HL-60 (cell line): Measurements from ENCODE around the gene AVEN.

Experiments
- SPI1 ChIP-seq: IDR thresholded peaks from 2 replicates; pipeline ENCODE4 v1.6.1; 2012; ENCODE audit warnings: low read depth, mild to moderate bottlenecking, borderline replicate concordance
- TF ChIP-seq, protein P1 (sequence below): IDR thresholded peaks from one replicate; pipeline ENCODE4 v1.5.1; 2011; ENCODE audit warnings: low read length, control low read depth, inconsistent platforms; ENCODE audit not compliant: insufficient read depth
- TF ChIP-seq, protein P2 (sequence below): IDR thresholded peaks from 2 replicates; pipeline ENCODE4 v1.6.1; 2012; ENCODE audit warnings: low read depth; ENCODE audit not compliant: insufficient replicate concordance

DNA sequence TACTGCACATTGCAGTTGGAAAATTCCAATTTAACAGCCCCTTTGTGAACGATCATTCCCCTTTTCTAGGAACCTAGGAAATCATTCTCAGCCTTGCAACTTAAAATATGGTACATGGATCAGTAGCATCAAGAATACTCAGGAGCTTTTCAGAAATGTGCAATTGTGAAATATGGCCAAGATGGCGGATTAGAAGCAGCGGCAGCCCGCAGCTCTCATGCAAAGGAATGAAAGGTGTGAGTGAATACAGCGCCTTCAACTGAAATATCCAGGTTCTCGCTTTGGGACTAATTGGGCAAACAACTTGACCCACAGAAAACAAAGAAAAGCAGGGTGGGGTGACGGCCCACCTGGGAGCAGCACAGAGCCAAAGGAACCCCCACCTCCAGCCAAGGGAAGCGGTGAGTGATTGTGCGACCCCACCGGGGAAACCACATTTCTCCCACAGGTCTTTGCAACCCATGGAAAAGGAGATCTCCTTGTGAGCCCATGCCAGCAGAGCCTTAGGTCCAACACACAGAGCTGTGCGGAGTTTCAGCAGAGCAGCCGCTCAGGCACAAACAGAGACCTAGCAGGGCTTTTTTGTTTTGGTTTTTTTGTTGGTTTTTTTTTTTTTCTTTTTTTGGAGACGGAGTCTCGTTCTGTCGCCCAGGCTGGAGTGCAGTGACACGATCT is 7.6 kb upstream of the AVEN start:
- no peak for TF ChIP-seq SPI1
- TF ChIP-seq, protein P1, sequence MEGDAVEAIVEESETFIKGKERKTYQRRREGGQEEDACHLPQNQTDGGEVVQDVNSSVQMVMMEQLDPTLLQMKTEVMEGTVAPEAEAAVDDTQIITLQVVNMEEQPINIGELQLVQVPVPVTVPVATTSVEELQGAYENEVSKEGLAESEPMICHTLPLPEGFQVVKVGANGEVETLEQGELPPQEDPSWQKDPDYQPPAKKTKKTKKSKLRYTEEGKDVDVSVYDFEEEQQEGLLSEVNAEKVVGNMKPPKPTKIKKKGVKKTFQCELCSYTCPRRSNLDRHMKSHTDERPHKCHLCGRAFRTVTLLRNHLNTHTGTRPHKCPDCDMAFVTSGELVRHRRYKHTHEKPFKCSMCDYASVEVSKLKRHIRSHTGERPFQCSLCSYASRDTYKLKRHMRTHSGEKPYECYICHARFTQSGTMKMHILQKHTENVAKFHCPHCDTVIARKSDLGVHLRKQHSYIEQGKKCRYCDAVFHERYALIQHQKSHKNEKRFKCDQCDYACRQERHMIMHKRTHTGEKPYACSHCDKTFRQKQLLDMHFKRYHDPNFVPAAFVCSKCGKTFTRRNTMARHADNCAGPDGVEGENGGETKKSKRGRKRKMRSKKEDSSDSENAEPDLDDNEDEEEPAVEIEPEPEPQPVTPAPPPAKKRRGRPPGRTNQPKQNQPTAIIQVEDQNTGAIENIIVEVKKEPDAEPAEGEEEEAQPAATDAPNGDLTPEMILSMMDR, result no peak
- TF ChIP-seq, protein P2, sequence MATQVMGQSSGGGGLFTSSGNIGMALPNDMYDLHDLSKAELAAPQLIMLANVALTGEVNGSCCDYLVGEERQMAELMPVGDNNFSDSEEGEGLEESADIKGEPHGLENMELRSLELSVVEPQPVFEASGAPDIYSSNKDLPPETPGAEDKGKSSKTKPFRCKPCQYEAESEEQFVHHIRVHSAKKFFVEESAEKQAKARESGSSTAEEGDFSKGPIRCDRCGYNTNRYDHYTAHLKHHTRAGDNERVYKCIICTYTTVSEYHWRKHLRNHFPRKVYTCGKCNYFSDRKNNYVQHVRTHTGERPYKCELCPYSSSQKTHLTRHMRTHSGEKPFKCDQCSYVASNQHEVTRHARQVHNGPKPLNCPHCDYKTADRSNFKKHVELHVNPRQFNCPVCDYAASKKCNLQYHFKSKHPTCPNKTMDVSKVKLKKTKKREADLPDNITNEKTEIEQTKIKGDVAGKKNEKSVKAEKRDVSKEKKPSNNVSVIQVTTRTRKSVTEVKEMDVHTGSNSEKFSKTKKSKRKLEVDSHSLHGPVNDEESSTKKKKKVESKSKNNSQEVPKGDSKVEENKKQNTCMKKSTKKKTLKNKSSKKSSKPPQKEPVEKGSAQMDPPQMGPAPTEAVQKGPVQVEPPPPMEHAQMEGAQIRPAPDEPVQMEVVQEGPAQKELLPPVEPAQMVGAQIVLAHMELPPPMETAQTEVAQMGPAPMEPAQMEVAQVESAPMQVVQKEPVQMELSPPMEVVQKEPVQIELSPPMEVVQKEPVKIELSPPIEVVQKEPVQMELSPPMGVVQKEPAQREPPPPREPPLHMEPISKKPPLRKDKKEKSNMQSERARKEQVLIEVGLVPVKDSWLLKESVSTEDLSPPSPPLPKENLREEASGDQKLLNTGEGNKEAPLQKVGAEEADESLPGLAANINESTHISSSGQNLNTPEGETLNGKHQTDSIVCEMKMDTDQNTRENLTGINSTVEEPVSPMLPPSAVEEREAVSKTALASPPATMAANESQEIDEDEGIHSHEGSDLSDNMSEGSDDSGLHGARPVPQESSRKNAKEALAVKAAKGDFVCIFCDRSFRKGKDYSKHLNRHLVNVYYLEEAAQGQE, result no peak
